Measurements from ENCODE around the gene AIPL1. TPM values are rescaled to one million over a fixed set of nuclear protein-coding genes. Genes with fewer than 3 reads are reported as not detected.

The AIPL1 gene
- total RNA-seq, 4 donors from 2014 or later, result not detected

DNA sequence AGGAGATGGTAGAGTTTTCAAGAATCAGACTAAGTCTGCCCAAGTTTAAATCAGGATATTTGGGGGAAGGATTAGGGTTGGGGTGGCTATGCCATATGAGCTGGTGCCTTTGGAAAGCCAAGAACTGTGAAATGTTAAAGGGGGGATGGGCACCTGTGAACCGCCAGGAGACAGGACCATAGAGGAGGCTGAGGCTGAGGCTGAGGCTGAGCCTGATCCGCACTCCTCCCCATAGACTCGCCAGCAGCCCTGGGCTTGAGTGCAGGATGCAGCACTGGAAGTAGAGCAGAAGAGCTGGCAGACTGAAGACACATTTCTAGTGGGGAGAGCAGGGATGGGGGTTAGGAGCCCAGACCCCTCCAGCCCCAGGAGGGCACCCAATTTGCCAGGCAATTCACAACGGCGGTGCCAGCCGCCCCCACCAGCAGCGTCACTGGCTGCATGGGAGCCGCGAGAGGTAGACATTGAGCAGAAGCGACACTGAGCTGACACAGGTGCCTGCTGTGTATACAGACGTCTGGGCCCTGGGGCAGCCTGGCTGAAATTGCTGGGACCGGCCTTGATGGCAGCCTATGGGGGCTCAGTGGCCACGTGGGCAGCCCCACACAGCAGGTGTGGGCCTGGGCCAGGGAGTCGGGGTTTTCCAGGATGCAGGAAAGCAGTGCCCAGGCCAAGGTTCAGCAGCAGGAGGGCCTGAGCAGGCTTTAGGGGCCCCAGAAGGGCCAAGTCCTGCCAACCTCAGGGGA lies 18.5 kb upstream of the AIPL1 start:
- TF ChIP-seq, protein P1, sequence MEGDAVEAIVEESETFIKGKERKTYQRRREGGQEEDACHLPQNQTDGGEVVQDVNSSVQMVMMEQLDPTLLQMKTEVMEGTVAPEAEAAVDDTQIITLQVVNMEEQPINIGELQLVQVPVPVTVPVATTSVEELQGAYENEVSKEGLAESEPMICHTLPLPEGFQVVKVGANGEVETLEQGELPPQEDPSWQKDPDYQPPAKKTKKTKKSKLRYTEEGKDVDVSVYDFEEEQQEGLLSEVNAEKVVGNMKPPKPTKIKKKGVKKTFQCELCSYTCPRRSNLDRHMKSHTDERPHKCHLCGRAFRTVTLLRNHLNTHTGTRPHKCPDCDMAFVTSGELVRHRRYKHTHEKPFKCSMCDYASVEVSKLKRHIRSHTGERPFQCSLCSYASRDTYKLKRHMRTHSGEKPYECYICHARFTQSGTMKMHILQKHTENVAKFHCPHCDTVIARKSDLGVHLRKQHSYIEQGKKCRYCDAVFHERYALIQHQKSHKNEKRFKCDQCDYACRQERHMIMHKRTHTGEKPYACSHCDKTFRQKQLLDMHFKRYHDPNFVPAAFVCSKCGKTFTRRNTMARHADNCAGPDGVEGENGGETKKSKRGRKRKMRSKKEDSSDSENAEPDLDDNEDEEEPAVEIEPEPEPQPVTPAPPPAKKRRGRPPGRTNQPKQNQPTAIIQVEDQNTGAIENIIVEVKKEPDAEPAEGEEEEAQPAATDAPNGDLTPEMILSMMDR (IDR thresholded peaks at IDR 0.05; ENCODE audit: low read depth), result no peak

DNA sequence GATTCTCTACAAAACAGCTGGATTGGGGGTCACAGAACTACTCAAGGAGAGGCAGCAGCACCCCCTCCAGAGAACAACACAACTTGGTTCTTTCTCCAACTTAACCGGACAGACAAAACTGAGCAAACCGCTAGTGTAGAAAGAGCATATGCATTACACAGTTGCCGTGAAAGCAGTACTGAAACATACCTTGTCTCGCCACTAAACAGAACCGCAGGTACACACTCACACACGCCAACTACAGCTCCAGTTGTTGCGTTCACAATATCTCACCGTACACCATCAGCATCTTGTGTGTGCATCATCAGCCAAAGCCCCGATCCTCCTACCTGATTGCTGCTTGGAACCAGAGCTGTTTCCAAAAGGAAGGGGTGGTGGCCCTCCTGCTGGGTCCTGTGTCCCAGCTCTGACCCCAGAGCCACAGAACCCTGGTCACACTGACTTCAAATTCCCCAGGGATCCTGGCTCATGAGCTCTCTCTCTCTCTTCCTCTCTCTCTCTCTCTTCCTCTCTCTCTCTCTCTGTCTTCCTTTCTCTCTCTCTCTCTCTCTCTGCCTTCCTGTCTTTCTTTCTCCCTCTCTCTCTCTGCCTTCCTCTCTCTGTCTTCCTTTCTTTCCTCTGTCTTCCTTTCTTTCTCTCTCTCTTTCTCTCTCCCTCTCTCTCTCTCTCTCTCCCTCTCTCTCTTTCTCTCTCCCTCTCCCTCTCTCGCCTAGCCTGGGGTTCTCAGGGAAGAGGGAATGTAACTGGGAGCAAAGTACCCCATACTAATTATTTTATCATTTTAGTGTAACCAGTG lies 17.7 kb upstream of the AIPL1 start:
- TF ChIP-seq, protein P1 (IDR thresholded peaks at IDR 0.05; ENCODE audit: low read depth), result no peak

DNA sequence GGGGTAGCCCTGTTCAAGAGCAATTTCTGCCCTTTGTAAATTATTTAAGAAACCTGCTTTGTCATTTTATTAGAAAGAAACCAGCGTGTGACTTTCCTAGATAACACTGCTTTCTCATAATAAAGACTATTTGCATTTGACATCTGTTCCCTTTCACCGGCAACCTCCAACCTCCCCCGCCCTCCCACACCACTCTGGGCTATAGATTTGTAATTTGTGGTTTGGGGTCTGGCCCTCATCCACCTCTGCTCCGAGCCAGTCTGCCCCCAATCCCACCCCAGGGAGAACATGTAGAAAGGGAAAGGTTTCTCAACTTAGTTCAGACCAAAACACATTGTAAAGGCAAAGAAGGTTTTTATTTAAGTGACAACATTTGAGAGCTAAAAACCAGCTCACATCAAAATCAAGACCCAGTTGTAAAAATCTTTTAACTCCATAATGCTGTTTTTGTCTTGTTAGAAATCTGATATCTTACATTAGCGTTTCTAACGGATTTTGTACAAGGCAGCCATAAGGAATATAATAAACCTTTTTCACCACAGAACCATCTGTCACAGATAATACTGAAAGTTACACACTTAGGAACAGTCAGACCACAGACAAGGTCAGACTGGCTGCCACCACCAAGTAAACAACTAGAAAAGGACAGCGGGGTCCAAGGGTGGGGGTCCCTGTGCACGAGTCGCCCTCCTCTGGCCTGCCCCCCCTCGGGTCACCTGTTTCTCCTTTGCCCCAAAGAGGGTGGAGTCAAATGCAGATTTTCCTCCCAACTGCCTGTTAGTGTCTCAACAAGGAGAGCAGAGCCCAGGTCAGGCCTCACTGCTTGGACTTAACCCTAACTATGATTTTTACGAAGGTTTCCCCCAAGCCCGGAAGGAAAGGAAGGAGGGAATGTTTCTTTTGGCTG lies 16.3 kb upstream of the AIPL1 start:
- TF ChIP-seq, protein P1 (IDR thresholded peaks at IDR 0.05; ENCODE audit: low read depth), result no peak

DNA sequence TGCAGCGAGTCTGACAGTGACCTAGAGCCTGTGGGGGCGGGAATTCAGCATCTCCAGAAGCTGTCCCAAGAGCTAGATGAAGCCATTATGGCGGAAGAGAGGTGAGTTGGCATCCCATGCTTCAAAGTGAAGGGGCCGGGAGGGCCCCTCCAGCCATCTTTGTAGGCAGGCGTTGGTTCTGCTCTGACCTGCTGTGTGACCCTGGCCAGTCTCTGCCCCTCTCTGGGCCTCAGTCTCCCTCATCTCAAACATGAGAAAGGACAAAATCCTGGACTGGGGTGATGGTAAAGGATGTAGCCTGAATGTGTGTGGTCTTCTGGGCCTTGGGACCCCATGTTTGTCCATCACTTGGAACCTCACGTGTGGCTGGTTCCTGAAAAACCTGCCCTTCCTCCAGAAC lies 14.4 kb upstream of the AIPL1 start:
- TF ChIP-seq, protein P1 (IDR thresholded peaks at IDR 0.05; ENCODE audit: low read depth), result no peak

DNA sequence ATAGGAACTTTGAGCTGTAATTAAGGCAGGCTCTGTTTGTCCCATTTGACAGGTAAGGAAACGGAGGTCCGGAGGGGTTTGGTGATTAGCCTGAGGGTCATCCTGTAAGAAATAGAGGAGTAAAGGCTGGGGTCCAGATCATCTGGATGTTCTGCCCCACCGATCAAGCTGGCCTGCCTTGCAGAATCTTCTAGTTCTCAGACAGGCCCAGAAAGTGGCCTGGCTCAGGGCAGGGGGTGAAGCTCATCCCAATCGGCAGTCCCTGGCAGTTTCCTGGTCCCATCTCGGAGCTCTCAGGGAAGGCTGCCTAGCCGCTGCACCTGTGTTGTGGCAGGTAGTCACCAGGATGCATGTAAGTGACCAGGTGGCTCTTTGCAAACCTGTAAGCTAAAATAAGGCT lies 13.6 kb upstream of the AIPL1 start:
- TF ChIP-seq, protein P1 (IDR thresholded peaks at IDR 0.05; ENCODE audit: low read depth), result no peak

DNA sequence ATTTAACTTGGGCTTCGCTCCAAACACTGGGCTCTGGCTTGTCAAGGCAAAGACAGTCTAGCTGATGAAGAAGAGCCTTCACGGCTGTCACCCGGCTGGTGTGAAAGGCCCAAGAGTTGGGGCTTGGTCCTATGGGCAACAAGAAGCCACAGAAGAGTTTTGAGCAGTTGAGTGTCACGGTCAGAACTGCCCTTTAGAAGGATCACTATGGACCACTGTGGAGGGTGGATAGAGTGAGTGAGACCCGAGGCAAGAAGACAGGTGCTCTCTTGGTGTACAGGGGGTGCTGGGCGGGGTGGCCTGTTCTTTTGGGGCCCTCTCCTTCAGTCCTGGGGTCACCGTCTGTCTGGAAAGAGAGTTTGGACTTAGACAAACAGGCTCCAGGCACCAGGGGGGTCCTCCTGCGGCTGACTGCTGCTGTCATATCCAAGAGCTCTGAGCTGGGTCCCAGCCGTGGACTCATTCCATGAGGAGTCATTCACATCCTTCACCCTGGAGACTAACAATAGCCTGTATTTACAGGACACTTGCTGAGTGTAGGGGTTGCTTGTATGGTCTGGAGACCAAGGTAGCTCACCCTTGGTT lies 11.7 kb upstream of the AIPL1 start:
- TF ChIP-seq, protein P1 (IDR thresholded peaks at IDR 0.05; ENCODE audit: low read depth), result no peak
